DOHH2 (cell line): ENCODE data around the gene MAP3K5.

Experiments
- H3F3A ChIP-seq: fragments of 200-600 bp; sonication (generic), shearing (Covaris generic); 2 replicates; pipeline ENCODE4 v1.6.0; 2016; ENCODE audit warnings: antibody characterized with exemption, mild to moderate bottlenecking; ENCODE audit not compliant: control insufficient read depth, insufficient read depth
- H3K27ac ChIP-seq: fragments of 200-600 bp; sonication (generic); 2 replicates; pipeline ENCODE4 v1.5.1; 2014; ENCODE audit warnings: low read depth, mild to moderate bottlenecking, low read length, moderate library complexity
- H3K27me3 ChIP-seq: fragments of 200-600 bp; sonication (generic); 2 replicates; pipeline ENCODE4 v1.6.1; 2014; ENCODE audit warnings: mild to moderate bottlenecking, low read length, mixed read lengths; ENCODE audit not compliant: control insufficient read depth
- H3K36me3 ChIP-seq: fragments of 200-600 bp; sonication (generic); 2 replicates; pipeline ENCODE4 v1.6.1; 2014; ENCODE audit warnings: mild to moderate bottlenecking, low read length, moderate library complexity, mixed read lengths; ENCODE audit not compliant: control insufficient read depth
- H3K4me1 ChIP-seq: fragments of 200-600 bp; sonication (generic); 2 replicates; pipeline ENCODE4 v1.6.1; 2014; ENCODE audit warnings: mild to moderate bottlenecking, low read length, mixed read lengths; ENCODE audit not compliant: control insufficient read depth
- H3K4me2 ChIP-seq: fragments of 200-600 bp; sonication (generic); 2 replicates; pipeline ENCODE4 v1.6.0; 2014; ENCODE audit warnings: mild to moderate bottlenecking, low read length, moderate library complexity
- H3K4me3 ChIP-seq: fragments of 200-600 bp; sonication (generic); 2 replicates; pipeline ENCODE4 v1.5.1; 2014; ENCODE audit warnings: mild to moderate bottlenecking, low read length, mixed read lengths
- H3K79me2 ChIP-seq: fragments of 200-600 bp; sonication (generic); 2 replicates; pipeline ENCODE4 v1.6.1; 2014; ENCODE audit warnings: mild to moderate bottlenecking, low read length, mixed read lengths; ENCODE audit not compliant: control insufficient read depth
- H3K9me2 ChIP-seq: fragments of 200-600 bp; sonication (generic); replicated peaks from 2 replicates; pipeline ENCODE4 v1.6.1; 2014; ENCODE audit warnings: mild to moderate bottlenecking, low read length, mixed read lengths; ENCODE audit not compliant: control insufficient read depth
- H3K9me3 ChIP-seq: fragments of 200-600 bp; sonication (generic); 2 replicates; pipeline ENCODE4 v1.6.1; 2014; ENCODE audit warnings: antibody characterized with exemption, low read length, mixed read lengths; ENCODE audit not compliant: control insufficient read depth, insufficient read depth
- H4K20me1 ChIP-seq: fragments of 200-600 bp; sonication (generic); 2 replicates; pipeline ENCODE4 v1.6.0; 2014; ENCODE audit warnings: low read depth, mild to moderate bottlenecking, antibody characterized with exemption, low read length, moderate library complexity; ENCODE audit not compliant: control insufficient read depth, insufficient read depth
- CTCF ChIP-seq: fragments of 200-600 bp; sonication (generic); IDR thresholded peaks from one replicate; pipeline ENCODE4 v1.5.1; 2014; ENCODE audit warnings: antibody characterized with exemption, mild to moderate bottlenecking, low read depth, low read length; ENCODE audit not compliant: poor library complexity, severe bottlenecking
- EZH2phosphoT487 ChIP-seq: fragments of 200-600 bp; sonication (generic); IDR thresholded peaks from 2 replicates; pipeline ENCODE4 v1.6.1; 2017; ENCODE audit warnings: borderline replicate concordance, mild to moderate bottlenecking, antibody characterized with exemption, low read length, moderate library complexity, mixed read lengths

The MAP3K5 gene

GRCh38 chr6:136809091-136809860 lies 17.0 kb upstream of the MAP3K5 start:
- Histone ChIP-seq H3K4me1 (no peaks in the 10 kb centered on the region), H3K79me2 (no peaks in the 10 kb centered on the region), H3K9me2 (no peaks in the 10 kb centered on the region), H3K9me3 (no peaks in the 10 kb centered on the region), H3K4me3 (no peak overlapping the region), H3K27ac (no peak overlapping the region), H3K27me3 (no peaks in the 10 kb centered on the region), H4K20me1 (no peaks in the 10 kb centered on the region), H3K4me2 (no peak overlapping the region), H3K36me3 (no peaks in the 10 kb centered on the region), H3F3A (no peaks in the 10 kb centered on the region)
- TF ChIP-seq CTCF, result no peak
- no peak for TF ChIP-seq EZH2phosphoT487

- Histone ChIP-seq H3F3A (no peaks in the 10 kb centered on the region), H4K20me1 (no peaks in the 10 kb centered on the region), H3K4me3 (no peak overlapping the region), H3K79me2 (no peaks in the 10 kb centered on the region), H3K9me2 (no peaks in the 10 kb centered on the region), H3K27ac (no peak overlapping the region), H3K9me3 (no peaks in the 10 kb centered on the region), H3K27me3 (no peaks in the 10 kb centered on the region), H3K36me3 (no peaks in the 10 kb centered on the region), H3K4me1 (no peaks in the 10 kb centered on the region), H3K4me2 (no peak overlapping the region)
- TF ChIP-seq CTCF, result no peak
- TF ChIP-seq EZH2phosphoT487, result no peak
Measured at GRCh38 chr6:136803608-136804007, 11.3 kb upstream of the MAP3K5 start.

DNA sequence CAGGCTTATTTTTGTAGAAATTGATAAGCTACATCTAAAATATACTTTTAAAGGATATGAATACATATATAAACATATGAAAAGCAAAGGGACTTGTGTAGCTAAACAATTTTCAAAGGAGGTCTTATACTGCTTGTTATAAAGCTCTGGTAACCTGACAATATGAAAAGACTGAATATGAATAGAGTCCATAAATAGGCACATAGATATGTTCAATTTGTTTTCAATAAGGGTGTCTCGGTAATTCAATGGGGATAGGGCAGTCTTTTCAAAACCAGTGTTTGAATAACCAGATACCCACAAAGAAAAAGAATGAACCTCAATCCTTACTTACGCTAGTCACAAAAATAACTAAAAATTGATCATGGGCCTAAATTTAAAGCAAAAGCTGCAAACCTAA lies 9.3 kb upstream of the MAP3K5 start:
- no peak overlapping the region for H3K27ac ChIP-seq
- no peak overlapping the region for H3K4me2 ChIP-seq
- no peaks in the 10 kb centered on the region for H3F3A ChIP-seq
- H3K9me3 ChIP-seq, result no peaks in the 10 kb centered on the region
- H4K20me1 ChIP-seq, result no peaks in the 10 kb centered on the region
- H3K9me2 ChIP-seq, result no peaks in the 10 kb centered on the region
- TF ChIP-seq EZH2phosphoT487 (no peak), CTCF (no peak)
- H3K4me1 ChIP-seq, result no peaks in the 10 kb centered on the region
- H3K27me3 ChIP-seq, result no peaks in the 10 kb centered on the region
- H3K36me3 ChIP-seq, result no peaks in the 10 kb centered on the region
- no peaks in the 10 kb centered on the region for H3K79me2 ChIP-seq
- no peak overlapping the region for H3K4me3 ChIP-seq
